Astrocyte (in vitro differentiated cells and primary cell): ENCODE data around the gene GPR62. TPM values are rescaled to one million over a fixed set of nuclear protein-coding genes. Genes with fewer than 3 reads are reported as not detected.

Experiments
- DNase-seq: peaks from one replicate; pipeline ENCODE4 v3.0.0-alpha.2; 2010; ENCODE audit warnings: low read depth
- FAIRE-seq: peaks from 2 replicates; lab custom pipeline; 2011; peaks lifted over from hg19 to GRCh38; lab: Jason Lieb, UNC
- H2AFZ ChIP-seq: 2 replicates; pipeline ENCODE4 v1.6.0; 2012; ENCODE audit warnings: low read depth, low read length, inconsistent platforms
- H3K27ac ChIP-seq: 2 replicates; pipeline ENCODE4 v1.5.1; 2011; ENCODE audit warnings: low read depth, low read length, inconsistent platforms
- H3K27me3 ChIP-seq: 2 replicates; pipeline ENCODE4 v1.6.0; 2011; ENCODE audit warnings: low read length, inconsistent platforms; ENCODE audit not compliant: insufficient read depth
- H3K36me3 ChIP-seq: 2 replicates; pipeline ENCODE4 v1.5.1; 2011; ENCODE audit warnings: low read length, inconsistent platforms; ENCODE audit not compliant: insufficient read depth
- H3K4me1 ChIP-seq: 2 replicates; pipeline ENCODE4 v1.5.1; 2011; ENCODE audit warnings: low read length, inconsistent platforms; ENCODE audit not compliant: insufficient read depth
- H3K4me2 ChIP-seq: 2 replicates; pipeline ENCODE4 v1.6.0; 2012; ENCODE audit warnings: low read length, inconsistent platforms
- H3K4me3 ChIP-seq: 2 replicates; pipeline ENCODE4 v1.5.1; 2011; ENCODE audit warnings: low read depth, mild to moderate bottlenecking, low read length, inconsistent platforms; ENCODE audit not compliant: insufficient read depth
- H3K79me2 ChIP-seq: 2 replicates; pipeline ENCODE4 v1.6.0; 2012; ENCODE audit warnings: mild to moderate bottlenecking, low read length, inconsistent platforms; ENCODE audit not compliant: insufficient read depth
- H3K9ac ChIP-seq: 2 replicates; pipeline ENCODE4 v1.6.0; 2012; ENCODE audit warnings: mild to moderate bottlenecking, low read length, inconsistent platforms
- H3K9me3 ChIP-seq: 2 replicates; pipeline ENCODE4 v1.5.1; 2012; ENCODE audit warnings: low read depth, mild to moderate bottlenecking, low read length, inconsistent platforms; ENCODE audit not compliant: insufficient read depth
- H4K20me1 ChIP-seq: 2 replicates; pipeline ENCODE4 v1.6.0; 2012; ENCODE audit warnings: low read length, inconsistent platforms; ENCODE audit not compliant: insufficient read depth
- H3K27ac Mint-ChIP-seq: one replicate; pipeline ENCODE4 v1.8.0; 2021; ENCODE audit warnings: mild to moderate bottlenecking, mixed read lengths; ENCODE audit not compliant: unreplicated experiment
- H3K27me3 Mint-ChIP-seq: one replicate; pipeline ENCODE4 v1.8.0; 2021; ENCODE audit warnings: low read depth, mixed read lengths; ENCODE audit not compliant: unreplicated experiment
- H3K36me3 Mint-ChIP-seq: one replicate; pipeline ENCODE4 v1.8.0; 2021; ENCODE audit warnings: low read depth, mixed read lengths; ENCODE audit not compliant: unreplicated experiment
- H3K4me1 Mint-ChIP-seq: one replicate; pipeline ENCODE4 v1.8.0; 2021; ENCODE audit warnings: low read depth, mixed read lengths; ENCODE audit not compliant: unreplicated experiment
- H3K4me3 Mint-ChIP-seq: one replicate; pipeline ENCODE4 v1.8.0; 2021; ENCODE audit warnings: mild to moderate bottlenecking, moderate library complexity, mixed read lengths; ENCODE audit not compliant: unreplicated experiment
- H3K9me3 Mint-ChIP-seq: one replicate; pipeline ENCODE4 v1.8.0; 2021; ENCODE audit warnings: mild to moderate bottlenecking, mixed read lengths; ENCODE audit not compliant: unreplicated experiment
- CTCF ChIP-seq: IDR thresholded peaks from 2 replicates; pipeline ENCODE4 v1.5.1; 2011; ENCODE audit warnings: low read depth, mild to moderate bottlenecking, inconsistent platforms, low read length, moderate library complexity; ENCODE audit not compliant: insufficient read depth
- EZH2 ChIP-seq: IDR thresholded peaks from 2 replicates; pipeline ENCODE4 v1.6.1; 2012; ENCODE audit warnings: mild to moderate bottlenecking, low read length, inconsistent platforms; ENCODE audit not compliant: insufficient read depth
- total RNA-seq: library from RNA; stranded (reverse); gene quantifications from 2 replicates; pipeline ENCODE4 v1.2.1, GENCODE V29; 2021

Gene GPR62
- total RNA-seq, 1 donor from 2014 or later: not detected

GRCh38 chr3:51963951-51964451 lies 8.8 kb downstream of the GPR62 start:
- Mint-ChIP-seq H3K4me3 (no peak overlapping the region), H3K36me3 (peaks cover 24% of the 10 kb centered on the region), H3K4me1 (peaks cover 14% of the 10 kb centered on the region), H3K27me3 (peaks cover 8% of the 10 kb centered on the region), H3K9me3 (peaks cover 3% of the 10 kb centered on the region), H3K27ac (no peak overlapping the region)
- Histone ChIP-seq H3K4me3 (no peak overlapping the region), H4K20me1 (peaks cover 62% of the 10 kb centered on the region), H3K79me2 (peaks cover 40% of the 10 kb centered on the region), H3K27me3 (no peaks in the 10 kb centered on the region), H3K9ac (no peak overlapping the region), H3K4me2 (peak overlapping the region; percentile 98), H2AFZ (no peak overlapping the region), H3K27ac (no peak overlapping the region), H3K9me3 (no peaks in the 10 kb centered on the region), H3K36me3 (no peaks in the 10 kb centered on the region), H3K4me1 (peaks cover 15% of the 10 kb centered on the region)
- DNase-seq (no peak), FAIRE-seq (no peak)
- TF ChIP-seq CTCF (no peak), EZH2 (no peak)

GRCh38 chr3:51964521-51964920 lies 9.3 kb downstream of the GPR62 start:
- peak overlapping the region; percentile 98 for H3K4me2 ChIP-seq
- Mint-ChIP-seq H3K27me3 (peaks cover 8% of the 10 kb centered on the region), H3K36me3 (peaks cover 24% of the 10 kb centered on the region), H3K4me3 (peak overlapping the region; percentile 73), H3K4me1 (peaks cover 14% of the 10 kb centered on the region), H3K9me3 (peaks cover 3% of the 10 kb centered on the region), H3K27ac (no peak overlapping the region)
- H4K20me1 ChIP-seq: peaks cover 64% of the 10 kb centered on the region
- H3K9me3 ChIP-seq: no peaks in the 10 kb centered on the region
- no peaks in the 10 kb centered on the region for H3K27me3 ChIP-seq
- no peak for TF ChIP-seq CTCF
- no peak for TF ChIP-seq EZH2
- H3K79me2 ChIP-seq: peaks cover 40% of the 10 kb centered on the region
- FAIRE-seq: no peak
- no peak for DNase-seq
- H3K9ac ChIP-seq: no peak overlapping the region
- H3K4me1 ChIP-seq: peaks cover 15% of the 10 kb centered on the region
- no peak overlapping the region for H3K27ac ChIP-seq
- H3K36me3 ChIP-seq: no peaks in the 10 kb centered on the region
- H3K4me3 ChIP-seq: no peak overlapping the region
- H2AFZ ChIP-seq: no peak overlapping the region

GRCh38 chr3:51966016-51966415 lies 10.8 kb downstream of the GPR62 start:
- H3K9ac ChIP-seq: no peak overlapping the region
- Mint-ChIP-seq H3K27ac (no peak overlapping the region), H3K4me1 (peaks cover 14% of the 10 kb centered on the region), H3K9me3 (peaks cover 3% of the 10 kb centered on the region), H3K4me3 (peak overlapping the region; percentile 90), H3K36me3 (peaks cover 18% of the 10 kb centered on the region), H3K27me3 (peaks cover 6% of the 10 kb centered on the region)
- H3K27ac ChIP-seq: no peak overlapping the region
- no peak overlapping the region for H3K4me3 ChIP-seq
- FAIRE-seq (no peak), DNase-seq (no peak)
- H3K9me3 ChIP-seq: no peaks in the 10 kb centered on the region
- no peaks in the 10 kb centered on the region for H3K27me3 ChIP-seq
- H3K79me2 ChIP-seq: peaks cover 44% of the 10 kb centered on the region
- no peaks in the 10 kb centered on the region for H3K36me3 ChIP-seq
- TF ChIP-seq CTCF (no peak), EZH2 (no peak)
- peak overlapping the region; percentile 98 for H3K4me2 ChIP-seq
- H2AFZ ChIP-seq: no peak overlapping the region
- peaks cover 15% of the 10 kb centered on the region for H3K4me1 ChIP-seq
- peaks cover 62% of the 10 kb centered on the region for H4K20me1 ChIP-seq
